NCI-H345 treated with DMSO at 0.1 percent for 48 hours (cell line): ENCODE data around the gene PEX11A.
A peak's percentile ranks its signal among the peaks of the same experiment; 100 is the strongest.

Source experiments
- DNase-seq: peaks from one replicate; lab custom pipeline; 2025; ENCODE audit not compliant: unreplicated experiment; lab: John Stamatoyannopoulos, UW

Gene PEX11A

DNA sequence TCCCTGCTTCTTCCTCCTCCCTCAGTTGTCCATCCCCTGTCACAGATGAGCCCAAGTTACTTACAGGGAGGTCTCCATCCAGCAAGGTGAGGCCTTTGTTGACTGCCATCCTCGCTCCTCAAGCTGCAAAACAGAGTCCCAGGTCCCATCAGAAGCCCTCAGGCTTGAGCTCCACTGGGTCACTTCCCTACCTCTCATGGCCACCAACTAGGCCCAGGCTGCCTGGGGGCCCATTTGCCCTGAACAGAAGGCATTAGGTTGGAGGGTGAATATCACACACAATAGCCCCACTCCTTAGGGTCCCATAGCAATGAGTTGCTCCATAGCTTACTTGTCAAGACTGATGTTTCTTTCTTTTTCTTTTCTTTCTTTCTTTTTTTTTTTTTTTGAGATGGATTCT, 13.2 kb downstream of the PEX11A start:
- DNase-seq: no peak

DNA sequence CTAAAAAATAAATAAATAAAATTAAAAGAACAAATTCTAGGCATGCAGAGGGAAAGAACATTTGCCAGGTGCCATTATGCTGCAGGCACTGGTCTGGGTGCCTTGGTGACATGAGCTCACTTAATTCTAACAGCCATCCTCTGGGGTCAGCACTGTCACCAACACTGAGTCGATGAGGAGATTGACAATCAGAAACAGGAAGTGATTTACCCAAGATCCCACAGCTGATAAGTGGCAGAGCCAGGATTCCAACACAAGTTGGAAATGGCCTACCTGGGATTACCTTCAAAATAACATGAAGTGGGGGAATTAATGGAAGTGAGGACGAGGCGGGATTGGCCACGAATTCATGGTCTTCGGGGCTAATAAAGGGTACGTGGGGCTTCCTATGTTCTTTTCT, 14.9 kb downstream of the PEX11A start:
- DNase-seq: no peak

DNA sequence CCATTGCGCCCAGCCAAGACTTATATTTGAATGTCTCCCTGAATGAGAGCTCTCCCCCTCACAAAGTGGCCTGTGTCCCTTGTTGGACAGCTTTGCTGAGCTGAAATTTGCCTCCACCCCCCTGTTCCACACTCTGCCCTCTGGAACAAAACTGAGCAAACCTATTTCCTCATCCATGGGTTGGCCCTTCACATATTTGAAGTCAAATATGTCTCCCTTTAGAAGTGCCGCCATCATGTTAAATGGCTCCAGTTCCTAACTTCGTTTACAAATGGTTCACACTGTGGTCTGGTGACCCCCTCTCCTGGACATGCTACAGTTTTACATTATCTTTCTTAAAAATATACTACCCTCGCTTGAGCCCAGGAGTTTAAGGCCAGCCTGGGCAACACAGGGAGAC, 16.0 kb downstream of the PEX11A start:
- DNase-seq: no peak

DNA sequence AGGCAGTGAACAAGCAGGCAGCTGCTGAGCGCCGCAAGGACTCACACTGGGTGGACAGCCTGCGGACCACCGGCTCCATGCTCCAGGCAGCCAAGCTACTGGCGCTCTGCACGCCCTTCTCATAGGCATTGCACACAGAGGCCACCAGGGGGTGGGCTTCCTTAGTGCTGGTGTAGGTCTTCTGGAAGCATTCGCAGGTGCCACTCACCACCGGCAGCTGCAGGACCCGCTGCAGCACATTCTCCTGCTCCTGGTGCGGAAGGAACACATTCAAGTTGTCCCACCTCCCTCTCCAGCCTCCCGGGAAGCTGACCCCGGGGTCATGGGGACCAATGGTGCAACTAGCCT, 17.4 kb downstream of the PEX11A start:
- DNase-seq: no peak

DNA sequence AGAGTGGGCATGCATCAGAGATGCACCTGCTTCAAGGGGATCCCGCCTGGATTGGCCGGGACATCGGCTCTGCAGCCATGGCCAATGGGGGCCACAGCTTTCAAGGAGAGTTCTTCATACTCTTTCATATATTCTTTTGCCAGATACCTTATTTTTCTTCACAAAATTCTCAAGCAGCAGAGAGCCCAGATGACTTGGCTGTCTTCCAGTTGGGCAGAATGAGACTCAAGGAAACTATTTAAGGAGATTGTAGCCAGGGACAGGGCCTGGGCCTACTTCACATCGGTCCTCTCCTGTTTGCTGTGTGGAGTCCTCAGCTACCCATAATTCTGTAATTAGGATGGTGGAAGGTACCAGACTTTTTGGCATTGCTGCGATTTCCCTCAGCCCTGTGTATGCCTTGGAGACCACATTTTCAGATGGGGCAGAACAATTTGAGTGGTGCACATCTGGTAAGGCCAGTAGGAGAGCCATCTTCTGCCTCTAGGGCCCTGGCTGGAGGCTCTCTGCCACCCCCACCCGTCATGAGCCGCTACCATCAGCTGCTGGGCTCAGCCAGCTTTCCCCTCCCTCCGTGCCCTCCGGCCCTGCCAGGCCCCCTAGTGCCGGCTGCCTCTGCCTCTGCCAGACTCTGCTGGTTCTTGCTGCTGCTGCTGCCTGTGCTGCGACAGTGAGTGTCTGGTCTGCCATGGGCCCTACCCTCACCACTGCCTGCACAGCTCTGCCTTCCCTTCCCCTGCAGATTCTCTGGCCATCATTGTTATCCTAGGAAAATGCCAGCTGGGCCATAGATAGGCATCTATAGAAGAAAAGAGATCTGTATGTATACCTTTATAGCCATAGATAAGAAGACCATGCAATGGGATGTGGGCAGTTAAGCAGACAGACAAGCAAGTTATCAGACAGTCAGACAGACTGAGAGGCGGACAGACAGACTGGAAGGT, 18.1 kb downstream of the PEX11A start:
- no peak for DNase-seq

DNA sequence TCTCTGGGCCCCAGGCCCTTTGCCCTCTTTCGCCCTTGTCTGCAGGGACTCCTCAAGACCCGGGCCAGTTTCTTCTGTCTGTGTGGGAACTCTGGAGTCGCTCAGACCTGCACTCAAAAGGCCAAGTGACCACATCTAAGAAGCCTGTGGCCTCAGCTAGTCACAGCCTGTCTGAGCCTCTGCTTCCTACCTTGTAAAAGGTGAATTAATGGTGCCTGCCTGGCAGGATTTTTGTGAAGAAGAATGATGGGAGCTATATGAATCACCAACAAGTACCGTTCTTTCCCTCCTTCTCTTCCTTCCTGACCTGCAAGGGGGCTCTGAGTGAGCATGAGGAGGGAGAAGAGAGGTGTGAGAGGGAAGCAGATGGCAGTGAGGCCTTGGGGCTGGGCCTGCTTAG, 18.9 kb downstream of the PEX11A start:
- DNase-seq: no peak

DNA sequence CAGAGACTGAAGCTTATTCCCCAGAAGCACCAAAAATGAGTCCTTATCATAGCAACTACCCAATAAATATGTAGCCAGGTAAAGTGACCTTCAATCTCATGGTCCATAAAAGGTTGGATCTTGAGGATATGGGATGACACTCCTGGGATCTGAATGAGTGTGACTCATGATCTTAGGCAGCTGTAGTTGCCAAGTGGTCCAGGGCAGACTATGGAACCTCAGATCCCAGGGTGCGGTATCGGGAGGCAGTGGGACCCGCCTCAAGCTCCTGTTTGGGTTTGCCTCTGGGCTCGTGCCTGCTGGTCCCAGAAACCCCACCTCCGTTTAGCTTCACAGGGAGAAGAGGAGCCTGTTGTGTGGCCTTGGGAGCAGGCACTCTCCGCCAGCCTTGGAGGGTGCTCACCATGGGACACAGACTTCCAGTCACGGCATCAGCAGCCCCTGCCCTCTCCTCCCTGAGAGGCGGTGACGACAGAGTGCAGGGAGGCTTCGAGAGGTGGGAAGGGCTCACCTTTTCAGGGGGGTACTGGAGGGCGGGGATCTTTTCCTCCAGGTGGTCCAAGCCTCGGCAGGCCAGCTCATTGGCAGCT, 19.5 kb downstream of the PEX11A start:
- DNase-seq: no peak

DNA sequence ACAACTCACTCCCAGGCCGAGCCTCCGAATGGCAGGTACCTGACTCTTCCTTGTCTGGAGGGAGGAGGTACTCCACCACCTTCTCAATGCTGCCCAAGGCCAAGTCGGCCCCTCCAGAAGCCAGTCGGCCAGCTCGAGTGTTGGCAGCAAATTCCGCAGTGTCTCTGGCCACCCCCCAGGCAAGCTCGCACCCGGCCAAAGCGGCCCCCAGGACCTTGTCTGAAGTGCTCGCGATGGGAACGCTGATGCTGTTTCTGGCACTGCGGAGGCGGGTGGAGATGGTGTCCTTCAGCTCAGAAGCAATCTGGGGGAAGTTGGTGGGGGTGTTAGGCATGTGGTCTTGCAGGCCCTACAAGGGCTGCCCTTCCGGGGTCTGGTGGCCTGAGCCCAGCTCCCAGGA, 20.6 kb downstream of the PEX11A start:
- no peak for DNase-seq

DNA sequence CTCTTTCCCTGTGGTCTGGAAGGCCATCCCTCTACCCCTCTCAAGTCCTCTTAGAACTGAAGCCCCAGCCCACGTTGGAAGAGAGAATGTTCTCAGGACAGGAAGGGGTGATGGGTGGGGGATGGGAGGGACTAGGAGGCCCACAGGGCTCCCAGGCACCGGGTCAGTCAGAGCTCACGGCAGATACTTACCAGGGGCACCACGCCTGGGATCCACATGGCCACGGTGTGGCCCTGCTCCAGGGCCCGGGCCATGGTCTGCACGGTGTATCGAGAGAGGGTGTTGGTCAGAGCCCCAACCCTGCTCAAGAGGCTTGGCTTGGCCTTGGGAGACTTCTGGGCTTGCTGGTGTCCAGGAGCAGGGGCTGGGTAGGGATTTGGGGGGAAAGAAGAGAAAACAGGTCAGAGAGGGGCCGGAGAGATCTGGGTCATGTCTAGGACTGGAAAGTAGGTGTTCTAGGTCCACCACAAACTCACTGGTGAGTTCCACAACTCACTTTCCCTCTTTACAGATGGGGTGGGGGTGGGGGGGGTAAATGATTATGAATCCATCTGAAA, 21.2 kb downstream of the PEX11A start:
- no peak for DNase-seq

DNA sequence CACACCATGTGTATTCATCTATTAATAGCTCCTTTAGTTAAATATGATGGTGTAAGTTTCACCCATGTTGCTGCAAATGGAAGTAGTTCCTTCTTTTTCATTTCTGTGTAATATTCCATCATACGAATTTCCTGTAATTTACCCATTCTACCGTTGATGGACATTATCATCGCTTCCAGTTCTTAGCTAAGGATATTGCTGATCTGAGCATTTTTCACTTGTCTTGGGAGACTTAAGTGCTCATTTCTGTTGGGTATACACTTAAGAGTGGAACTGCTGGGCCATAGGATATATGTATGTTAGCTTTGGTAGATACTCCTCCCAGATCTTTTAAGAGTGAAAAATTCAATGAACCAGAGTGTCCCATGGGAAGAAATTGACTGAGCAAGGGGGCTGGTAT, 22.4 kb downstream of the PEX11A start:
- no peak for DNase-seq

DNA sequence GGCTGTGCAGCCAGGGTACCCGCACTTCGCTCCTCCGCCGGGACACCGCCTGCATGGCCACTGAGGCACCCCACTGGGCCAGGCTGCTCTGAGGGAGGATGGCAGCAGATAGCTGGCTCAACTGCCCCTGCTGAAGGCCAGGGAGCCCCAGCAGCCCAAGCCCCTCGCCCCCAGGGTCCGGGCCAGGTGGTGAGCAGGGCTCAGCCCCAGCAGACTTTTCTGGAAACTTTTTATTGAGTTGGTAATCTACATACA, 22.9 kb downstream of the PEX11A start:
- DNase-seq: no peak

DNA sequence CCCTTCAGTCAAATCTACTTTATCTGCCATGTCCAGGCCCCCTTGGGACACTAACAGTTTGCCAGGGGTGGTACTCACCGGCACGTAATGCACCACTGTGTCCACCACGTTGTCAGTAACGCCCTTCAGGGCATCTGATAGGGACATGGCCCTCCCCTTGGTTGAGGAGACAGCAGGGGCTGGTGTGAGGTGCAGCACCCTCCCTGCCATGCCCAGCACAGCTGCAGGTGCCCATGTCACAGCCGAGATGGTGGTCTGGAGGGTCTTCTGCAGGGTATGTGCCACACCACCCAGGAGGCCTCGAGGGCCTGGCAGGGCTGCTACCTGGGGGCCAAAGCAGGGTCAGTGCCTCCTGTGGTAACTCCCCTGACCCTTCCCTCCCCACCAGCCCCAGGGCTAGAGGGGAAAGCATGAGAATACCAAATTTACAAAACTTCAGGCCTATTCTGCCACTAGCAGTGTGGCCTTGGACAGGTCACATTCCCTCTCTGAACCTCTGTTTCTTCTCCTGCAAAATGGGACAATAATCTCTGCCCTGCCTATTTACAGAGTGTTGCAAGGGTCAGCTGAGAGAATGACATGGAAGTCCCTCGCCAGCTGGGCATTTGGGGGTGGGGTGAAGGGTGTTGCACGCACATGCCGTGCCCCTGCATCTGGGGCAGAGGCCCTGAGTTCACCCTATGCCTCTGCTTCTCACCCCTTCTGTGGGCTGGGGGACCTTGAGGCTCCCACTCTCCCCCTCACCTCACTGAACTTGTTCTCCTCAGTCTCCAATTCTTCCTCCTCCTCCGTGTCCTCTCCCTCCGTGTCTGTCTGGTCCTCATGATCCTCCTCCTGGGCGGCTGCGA, 23.5 kb downstream of the PEX11A start:
- DNase-seq: no peak

DNA sequence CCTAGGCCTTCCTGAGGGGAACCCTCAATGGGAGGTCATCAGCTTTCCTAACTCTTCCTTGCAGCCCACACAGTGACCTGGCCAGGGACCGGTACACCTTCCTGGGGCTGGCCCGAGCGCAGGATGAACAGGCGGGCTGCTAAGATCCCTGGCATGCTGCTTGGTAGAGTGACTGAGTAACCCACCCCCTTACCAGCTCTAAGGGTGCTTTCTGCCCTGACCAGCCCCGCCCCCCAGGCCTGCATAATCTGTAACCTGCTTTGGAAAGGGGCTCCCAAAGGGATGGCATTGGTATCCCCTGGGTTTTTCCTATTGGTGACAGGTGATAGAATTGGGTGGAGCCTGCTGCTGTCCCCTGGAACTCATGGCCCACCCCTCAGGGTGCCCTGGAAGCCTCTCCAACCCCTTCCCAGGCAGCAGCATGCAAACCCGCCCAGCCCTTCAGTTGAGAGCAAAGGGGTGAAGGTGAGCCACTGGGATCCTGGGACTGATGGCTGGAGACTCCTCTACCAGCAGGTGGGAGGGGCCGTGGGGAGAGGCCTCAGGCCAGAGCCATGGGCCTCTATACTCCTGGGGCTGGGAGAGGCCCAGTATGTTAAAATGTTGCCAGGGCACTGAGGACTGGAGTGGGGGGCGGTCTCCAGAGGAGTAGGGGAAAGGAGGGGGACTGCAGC, 24.2 kb downstream of the PEX11A start:
- DNase-seq: no peak

DNA sequence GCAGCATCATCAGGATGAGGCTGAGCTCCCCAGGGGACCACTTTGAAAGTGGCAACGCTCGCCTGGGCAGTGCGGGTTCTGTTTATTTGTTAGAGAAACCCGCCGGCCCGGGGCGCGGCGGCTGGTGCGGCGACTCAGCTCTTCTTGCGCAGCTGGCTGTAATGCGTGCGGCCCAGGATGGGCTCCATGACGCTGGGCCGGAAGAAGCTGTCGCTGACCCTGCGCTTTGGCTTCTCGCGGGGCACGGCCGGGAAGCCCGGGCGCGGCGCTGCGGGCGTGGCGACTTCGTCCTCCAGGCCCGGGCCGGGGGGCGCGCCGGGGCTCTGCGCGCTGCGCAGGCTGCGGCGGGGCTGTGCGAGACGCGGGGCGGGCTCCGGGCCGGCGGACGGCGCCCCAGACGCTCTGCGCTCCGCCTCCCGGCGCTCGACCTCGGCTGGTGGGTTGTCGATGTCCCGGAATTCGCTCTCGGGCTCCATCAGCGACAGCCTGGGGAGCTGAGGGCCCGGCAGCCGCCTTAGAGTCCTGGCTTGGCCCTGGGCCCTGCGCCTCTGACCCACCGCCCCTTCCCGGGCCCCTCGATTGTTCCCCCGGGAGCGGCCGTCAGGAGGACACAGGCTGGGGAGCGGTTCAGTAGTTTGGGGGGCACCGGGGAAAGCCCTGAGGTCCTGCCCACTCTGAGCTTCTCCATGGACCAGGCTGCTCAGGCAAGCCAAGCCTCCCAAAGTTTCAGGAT, 24.9 kb downstream of the PEX11A start:
- DNase-seq: no peak

DNA sequence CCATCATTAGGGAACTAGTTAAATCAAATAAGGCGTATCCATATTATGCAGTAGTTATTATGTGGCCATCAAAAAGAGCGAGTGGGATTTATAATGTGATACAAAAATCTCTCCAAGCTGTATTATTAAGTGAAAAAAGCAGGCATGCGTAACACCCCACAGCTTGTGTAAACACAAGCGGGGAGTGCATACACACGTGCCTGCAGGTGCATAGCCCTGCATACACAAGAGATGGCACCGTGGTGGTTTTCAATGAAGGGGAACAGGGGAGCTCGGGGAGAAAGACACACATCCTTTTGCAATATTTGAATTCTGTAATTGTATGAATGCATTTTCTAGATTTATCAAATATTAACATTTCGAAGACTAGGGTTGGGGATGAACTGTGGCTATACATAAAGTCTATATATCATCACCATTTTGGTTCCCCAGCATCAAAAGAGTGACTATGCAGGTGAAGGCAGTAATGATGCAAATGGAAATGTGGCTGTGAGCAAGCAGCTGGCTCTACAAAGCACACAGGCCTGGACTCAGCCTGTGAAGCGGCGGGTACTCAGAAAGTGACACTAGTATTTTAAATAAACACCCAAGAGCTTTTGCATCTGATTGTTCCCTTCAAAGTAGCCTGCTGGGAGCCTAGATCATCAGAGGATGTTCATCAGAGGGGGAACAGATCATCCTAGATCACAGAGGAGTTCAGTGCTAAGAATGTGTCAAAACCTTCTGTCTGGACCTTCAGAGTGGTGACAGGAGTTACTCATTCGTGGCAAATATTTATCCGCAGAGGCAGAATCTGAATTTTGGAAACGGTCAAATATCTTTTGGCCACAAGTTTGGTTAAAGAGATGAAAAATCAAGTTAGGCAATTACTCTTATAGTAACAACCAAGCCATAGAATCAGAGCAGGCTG, 25.9 kb downstream of the PEX11A start:
- peak; percentile 66 for DNase-seq

DNA sequence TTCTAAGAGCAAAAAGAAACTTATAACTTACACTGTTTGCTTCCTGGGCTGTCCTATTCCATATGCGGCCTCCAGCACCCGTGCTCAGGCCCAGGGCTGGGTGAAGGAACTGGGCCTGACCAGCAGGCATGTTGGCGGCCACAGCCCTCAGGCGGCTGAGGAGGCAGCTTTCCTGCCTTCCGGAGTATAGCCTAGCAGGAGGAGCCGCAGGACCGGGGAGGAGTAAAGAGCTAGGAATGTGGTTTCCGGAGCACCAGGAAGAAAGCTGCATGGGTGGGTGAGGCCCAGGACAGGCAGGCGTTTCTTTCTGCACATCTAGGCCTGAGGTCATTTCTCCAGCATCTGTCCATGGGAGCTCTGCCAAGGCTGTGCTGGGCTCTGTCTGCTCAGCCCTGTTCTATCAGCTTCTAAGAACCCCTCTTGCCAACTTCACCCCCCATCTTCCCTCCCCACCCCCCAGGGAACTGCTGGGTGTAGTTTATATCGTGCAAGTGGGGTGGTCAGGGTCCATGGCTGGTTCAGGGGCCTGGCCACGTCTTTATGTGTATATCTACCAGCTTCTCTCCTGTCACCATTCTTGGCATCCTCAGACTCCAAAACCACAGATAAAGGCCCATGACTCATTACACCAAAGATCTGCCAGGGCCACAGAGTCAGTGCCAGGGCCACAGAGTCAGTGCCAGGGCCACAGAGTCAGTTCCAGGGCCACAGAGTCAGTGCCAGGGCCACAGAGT, 27.5 kb downstream of the PEX11A start:
- no peak for DNase-seq

DNA sequence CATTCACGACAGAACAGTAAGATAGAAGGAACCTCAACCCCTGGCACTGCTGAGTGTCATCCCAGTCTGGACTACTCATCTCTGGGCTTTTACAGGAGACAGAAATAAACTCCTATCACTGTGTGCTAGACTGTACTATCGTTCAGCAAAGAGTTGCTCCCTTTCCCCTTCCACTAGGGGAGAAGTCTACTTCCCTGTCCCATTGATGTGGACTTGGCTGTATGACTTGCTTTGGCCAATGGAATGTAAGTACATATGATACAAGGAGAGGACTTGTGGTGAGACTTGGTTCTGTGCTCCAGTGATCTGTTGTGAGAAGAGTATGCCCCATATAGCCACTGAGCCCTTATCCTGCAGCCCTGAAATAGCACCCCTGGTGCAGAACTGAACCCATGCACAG, 30.0 kb downstream of the PEX11A start:
- no peak for DNase-seq

DNA sequence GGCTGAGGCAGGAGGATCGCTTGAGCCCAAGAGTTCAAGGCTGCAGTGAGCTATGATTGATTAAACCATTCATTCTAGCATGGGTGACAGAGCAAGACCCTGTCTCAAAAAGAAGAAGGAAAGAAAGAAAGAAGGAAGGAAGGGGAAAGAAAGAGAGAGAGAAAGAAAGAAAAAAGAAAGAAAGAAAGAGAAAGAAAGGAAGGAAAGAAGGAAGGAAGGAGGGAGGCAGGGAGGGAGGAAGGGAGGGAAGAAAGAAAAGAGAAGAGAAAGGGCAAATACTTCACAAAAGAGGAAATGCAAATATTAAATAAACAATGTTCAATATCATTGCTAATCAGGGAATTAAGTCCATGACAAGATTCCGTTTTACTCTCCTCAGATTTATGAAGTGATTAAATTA, 31.3 kb downstream of the PEX11A start:
- no peak for DNase-seq

DNA sequence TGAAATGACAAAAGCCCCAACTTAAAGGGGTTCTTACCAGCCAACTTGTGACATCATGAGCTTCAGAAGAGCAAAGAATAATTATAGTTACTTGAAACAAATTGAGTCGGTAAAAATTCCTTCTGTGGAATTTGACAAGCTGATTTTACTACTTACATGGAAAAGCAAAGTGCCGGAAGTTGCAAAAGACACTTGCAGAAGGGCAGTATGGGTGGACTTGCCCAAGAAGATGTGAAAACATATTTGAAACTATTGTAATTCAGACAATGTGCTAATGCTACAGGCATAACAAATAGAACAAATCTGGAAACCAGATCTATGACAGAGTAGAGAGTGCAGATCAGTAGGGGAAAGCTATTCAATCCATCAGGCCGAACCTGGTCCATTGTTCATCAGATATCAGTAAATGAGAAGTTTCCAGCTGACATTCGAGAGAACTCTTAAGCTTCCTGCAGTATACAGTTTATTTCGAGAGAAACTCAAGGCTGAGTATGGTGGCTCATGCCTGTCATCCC, 32.8 kb downstream of the PEX11A start:
- no peak for DNase-seq
